A549 (cell line): ENCODE data around the gene TPGS1.

ENCODE experiments used
- EP300 ChIP-seq, 2 experiments: fragments of >200 bp; sonication (Bioruptor Twin); formaldehyde crosslinking; IDR thresholded peaks; 2 replicates in 1 of 2; 3 replicates in 1 of 2; pipeline ENCODE4 v1.6.1; 2016 to 2017
- POLR2AphosphoS2 ChIP-seq: conservative IDR thresholded peaks from 2 replicates; pipeline ENCODE4 v1.6.1; 2012; ENCODE audit warnings: low read length, improper control_type of control experiment, inconsistent platforms

- TF ChIP-seq EP300 (IDR thresholded peaks at IDR 0.05) (no peak), POLR2AphosphoS2 (no peak)
Observed at GRCh38 chr19:536881-537404, 29.6 kb downstream of the TPGS1 start.
